Measurements from ENCODE around the gene TSC22D3. TPM values are rescaled to one million over a fixed set of nuclear protein-coding genes. Genes with fewer than 3 reads are reported as not detected.

The TSC22D3 gene
- total RNA-seq (2022; extraction: Qiagen RNA extraction), result 210 to 273 TPM (median 236 TPM) in 5 replicates

GRCh38 chrX:107775734-107776511 is at the start of gene TSC22D3:
Gene TSC22D3, minus strand, starts transcription at chrX:107775787. Its CDS starts 368 bp downstream, at chrX:107775419.

GRCh38 chrX:107777536-107777832 is 1.9 kb upstream of the TSC22D3 start, which contains the start of gene NCBP2L:
Gene NCBP2L, plus strand, starts transcription at chrX:107777733. Its CDS starts 16,488 bp downstream, at chrX:107794221.

Other genes with a start within 250 kb of the TSC22D3 start
- 89.0 to 101 TPM (median 91.9 TPM) in 5 replicates for gene PRPS1, start 147.3 kb downstream of the TSC22D3 start, total RNA-seq (2022; extraction: Qiagen RNA extraction)
- not detected in 5 replicates for gene NCBP2L, start 1.9 kb upstream of the TSC22D3 start, total RNA-seq (2022; extraction: Qiagen RNA extraction)
- gene MID2, start 50.1 kb upstream of the TSC22D3 start, total RNA-seq (2022; extraction: Qiagen RNA extraction), result 6.8 to 11.1 TPM (median 9.5 TPM) in 5 replicates
- 0.08 TPM in 1 of 5 replicates, not detected in the others for gene TEX13B, start 206.6 kb upstream of the TSC22D3 start, total RNA-seq (2022; extraction: Qiagen RNA extraction)

Data from A549 treated with dexamethasone at 1 μM for 4 hours (cell line).